ENCODE data around the gene MTOR.

DNA sequence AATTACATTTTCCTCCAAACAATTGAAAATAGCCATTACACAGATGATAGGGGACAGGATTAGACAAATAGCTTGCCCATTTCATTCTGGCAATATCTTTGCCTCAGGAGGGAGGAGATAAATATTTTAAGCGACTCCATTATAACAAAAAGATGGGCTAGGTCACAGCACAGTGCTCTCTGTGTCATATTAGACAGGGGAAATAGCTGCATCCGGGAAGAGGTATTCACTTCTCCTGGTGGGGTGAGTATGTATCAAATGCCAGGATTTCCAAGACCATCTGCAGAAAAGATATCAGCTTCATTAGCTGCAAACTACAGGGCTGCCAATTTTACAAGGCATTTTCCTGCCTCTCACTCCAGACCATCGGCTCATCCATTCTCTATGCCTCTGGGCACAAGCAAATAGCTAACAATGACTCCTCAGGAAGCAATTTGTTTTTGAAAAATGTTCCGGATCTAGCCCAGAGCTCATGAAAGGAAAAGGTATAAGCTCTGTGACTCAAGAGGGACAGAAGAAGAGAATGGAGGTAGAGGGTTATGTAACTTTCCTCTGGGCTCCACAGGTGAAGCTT is 115.1 kb downstream of the MTOR start:
- no peak for TF ChIP-seq CTCF (IDR thresholded peaks at IDR 0.05)
- no peak for TF ChIP-seq POLR2A (IDR thresholded peaks at IDR 0.05)
